VCaP (cell line): Measurements from ENCODE around the gene CHD5.
A peak's percentile ranks its signal among the peaks of the same experiment; 100 is the strongest.

Experiments
- H3K27ac ChIP-seq: fragments of 450-650 bp; 2 replicates; pipeline ENCODE4 v1.5.1; 2017
- TF ChIP-seq, protein P1 (sequence below): fragments of 450-650 bp; conservative IDR thresholded peaks from 2 replicates; pipeline ENCODE4 v1.5.1; 2017; ENCODE audit warnings: mild to moderate bottlenecking, moderate library complexity

Gene CHD5

DNA sequence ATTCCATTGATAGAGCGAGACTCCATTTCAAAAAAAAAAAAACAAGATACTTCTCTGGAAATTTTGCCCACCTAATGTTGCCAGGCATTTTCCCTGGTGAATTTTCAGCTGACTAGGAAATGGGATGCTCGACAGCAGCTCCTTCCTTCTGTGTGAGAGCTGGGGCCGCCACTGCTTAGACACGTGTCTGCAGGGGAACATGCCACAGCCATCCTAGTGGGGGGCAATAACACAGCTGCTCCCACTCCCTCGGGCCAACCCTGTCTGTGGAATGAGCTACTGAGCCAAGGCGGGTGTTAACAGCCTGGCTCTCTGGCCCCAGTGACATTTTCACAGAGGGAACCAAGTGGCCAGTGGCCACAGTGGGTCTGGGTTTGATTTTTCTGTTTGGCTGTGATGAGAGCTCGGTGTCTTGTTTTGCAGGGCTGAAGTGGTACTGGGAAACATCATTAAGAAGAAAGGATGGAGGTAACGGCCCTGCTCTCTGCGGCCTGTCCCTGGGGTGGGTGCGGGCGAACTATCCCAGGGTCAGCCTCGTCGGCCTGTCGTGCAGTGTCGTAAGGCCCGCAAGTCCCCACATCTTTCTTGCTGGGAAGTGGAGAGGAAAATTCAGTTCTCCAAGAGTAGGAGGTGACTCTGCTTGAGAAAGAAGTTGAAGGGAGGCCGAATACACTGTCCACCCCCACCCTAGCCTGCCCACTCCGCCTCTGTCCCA is 95.2 kb downstream of the CHD5 start:
- TF ChIP-seq, protein P1, sequence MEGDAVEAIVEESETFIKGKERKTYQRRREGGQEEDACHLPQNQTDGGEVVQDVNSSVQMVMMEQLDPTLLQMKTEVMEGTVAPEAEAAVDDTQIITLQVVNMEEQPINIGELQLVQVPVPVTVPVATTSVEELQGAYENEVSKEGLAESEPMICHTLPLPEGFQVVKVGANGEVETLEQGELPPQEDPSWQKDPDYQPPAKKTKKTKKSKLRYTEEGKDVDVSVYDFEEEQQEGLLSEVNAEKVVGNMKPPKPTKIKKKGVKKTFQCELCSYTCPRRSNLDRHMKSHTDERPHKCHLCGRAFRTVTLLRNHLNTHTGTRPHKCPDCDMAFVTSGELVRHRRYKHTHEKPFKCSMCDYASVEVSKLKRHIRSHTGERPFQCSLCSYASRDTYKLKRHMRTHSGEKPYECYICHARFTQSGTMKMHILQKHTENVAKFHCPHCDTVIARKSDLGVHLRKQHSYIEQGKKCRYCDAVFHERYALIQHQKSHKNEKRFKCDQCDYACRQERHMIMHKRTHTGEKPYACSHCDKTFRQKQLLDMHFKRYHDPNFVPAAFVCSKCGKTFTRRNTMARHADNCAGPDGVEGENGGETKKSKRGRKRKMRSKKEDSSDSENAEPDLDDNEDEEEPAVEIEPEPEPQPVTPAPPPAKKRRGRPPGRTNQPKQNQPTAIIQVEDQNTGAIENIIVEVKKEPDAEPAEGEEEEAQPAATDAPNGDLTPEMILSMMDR = no peak
- no peak overlapping the region for H3K27ac ChIP-seq

DNA sequence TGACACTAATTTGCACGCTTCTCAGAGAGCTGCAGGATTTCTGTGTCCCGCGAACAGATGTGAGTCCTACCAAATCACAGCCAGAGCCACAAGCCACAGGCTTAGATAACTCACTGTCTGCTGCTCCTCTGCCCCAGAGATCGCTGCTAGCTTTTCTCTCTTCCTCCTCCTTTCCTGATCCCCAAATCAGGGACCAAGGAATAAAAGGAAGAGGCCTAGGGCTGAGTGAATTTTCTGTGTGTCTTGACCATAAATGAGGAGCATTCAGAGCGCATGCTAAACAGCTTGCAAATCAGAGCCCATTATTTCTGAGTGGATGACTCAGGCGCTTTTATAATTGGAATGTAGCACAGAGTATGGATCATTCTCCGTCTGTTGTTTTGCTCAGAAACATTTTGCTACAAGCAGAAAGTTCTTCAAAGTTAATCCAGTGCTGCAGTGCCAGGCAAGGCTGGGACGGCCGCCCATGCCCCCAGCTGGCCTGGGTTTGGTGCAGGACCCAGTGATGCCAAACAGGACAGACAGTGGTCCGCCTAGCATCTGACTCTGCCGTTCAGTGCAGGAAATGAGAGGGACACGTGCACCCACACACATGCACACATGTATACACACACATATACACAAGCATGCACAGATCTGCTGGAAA is 96.2 kb downstream of the CHD5 start:
- no peak overlapping the region for H3K27ac ChIP-seq
- TF ChIP-seq, protein P1 = no peak

DNA sequence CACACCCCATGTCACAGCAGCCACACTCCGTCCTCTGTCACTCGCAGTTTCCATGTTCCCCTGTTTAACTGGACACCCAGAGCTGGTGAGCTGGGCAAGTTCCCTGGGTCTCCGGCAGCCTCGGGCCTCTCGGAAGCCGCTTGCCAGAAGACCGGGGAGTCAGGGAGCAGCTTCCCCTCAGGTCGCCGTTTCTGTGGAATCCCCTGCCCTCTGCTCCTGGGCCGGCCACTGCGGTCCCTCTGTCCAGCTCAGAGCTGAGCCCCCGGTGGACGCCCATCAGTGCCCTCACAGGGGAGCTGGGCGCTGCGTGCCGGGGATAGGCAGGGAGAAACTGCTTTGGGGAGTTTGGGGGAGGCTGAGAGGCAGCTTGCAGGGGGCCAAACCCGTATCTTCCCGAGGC is 96.7 kb downstream of the CHD5 start:
- TF ChIP-seq, protein P1 = no peak
- H3K27ac ChIP-seq = no peak overlapping the region

DNA sequence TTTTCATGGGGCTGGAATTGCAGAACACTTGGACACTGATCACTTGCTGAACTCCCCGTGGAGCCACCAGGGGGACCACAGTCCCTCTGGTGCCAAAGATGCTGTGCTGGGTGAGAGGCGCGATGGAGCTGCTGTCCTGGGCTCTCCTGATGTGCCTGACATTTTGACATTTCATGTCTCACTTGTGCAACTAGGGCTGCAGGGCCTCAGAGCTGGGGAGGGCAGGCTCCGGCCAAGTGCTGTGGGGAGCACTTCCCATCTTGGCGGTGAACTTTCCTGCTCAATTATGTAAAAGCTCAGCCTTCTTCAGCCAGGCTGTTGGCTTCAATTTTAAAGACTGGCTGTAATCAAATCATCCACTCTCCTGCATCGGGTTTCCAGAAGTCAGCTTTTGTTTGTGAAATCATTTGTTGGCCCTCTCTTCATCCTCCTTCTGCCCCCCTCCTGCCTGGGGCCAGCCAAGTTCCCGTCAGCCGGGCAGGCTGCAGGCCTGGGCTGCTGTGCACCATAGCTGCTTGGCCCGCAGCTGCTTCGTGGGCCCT is 97.6 kb downstream of the CHD5 start:
- H3K27ac ChIP-seq = no peak overlapping the region
- TF ChIP-seq, protein P1 = peak; percentile 75

DNA sequence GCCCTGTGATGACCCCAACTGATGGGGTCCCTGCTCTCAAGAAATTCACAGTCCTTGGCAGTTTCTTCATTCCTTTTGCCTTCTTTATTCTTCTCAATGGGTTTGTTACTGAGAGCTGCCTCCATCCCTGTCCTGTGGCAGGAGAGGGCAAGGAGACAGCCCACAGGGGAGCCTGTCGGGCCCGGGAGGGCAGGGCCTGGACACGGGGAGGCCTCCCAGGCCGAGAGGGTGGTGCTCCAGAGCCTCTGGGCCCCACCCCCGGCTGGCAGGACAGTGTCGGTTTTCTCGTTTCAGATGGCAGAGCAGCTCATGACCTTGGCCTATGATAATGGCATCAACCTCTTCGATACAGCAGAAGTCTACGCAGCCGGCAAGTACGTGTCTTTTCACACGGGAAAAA is 98.2 kb downstream of the CHD5 start:
- no peak overlapping the region for H3K27ac ChIP-seq
- TF ChIP-seq, protein P1 = no peak

DNA sequence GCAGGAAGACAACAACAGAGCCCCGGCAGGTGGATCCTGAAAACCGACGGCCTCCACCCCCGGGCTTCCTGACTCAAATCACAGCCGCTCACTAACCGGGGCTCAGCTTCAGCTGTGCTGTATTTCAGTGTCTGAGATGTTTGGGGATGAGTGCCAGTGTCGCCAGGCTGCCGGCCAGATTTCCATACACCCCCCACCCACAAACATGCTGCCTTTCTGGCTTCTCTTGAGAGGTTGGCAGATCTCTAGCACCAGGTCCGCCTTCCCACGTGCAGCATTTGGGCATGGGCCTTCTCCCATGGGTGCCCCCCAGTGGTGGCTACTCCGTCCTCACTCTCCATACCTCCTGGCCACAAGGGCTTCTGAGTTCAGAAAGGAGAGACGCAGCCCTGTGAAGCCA is 99.7 kb downstream of the CHD5 start:
- TF ChIP-seq, protein P1 = peak; percentile 75

DNA sequence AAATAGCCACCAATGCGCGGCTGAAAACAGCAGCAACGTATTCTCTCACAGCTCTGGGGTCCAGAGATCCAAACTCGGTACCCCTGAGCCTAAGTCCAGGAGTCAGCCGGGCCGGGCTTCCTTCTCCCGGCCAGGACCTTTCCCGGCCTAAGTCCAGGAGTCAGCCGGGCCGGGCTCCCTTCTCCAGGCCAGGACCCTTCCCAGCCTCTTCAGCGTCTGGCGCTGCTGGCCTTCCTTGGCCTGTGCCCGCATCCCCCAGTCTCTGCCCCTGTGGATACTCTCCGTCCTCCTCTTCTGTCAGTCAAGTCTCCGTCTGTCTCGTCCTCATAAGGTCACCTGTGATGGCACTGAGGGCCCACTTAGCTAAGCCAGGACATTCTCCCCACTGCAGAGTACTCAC is 102.2 kb downstream of the CHD5 start:
- TF ChIP-seq, protein P1 = no peak
- H3K27ac ChIP-seq = no peak overlapping the region

More for the DNA sequence above, 99.7 kb downstream of the CHD5 start:
- peak overlapping the region; percentile 15; the same call in 1 of the 2 replicates for H3K27ac ChIP-seq
